Muscle of leg (tissue), 11 donors: ENCODE data around the gene KICS2. TPM values are rescaled to one million over a fixed set of nuclear protein-coding genes. Genes with fewer than 3 reads are reported as not detected.
A peak's percentile ranks its signal among the peaks of the same experiment; 100 is the strongest.

Source experiments
- DNase-seq: peaks from one replicate; pipeline ENCODE4 v3.0.0; 2013
- H3K27ac ChIP-seq: one replicate; pipeline ENCODE4 v1.5.1; 2013; ENCODE audit warnings: mild to moderate bottlenecking, low read length, control low read depth
- H3K27me3 ChIP-seq: one replicate; pipeline ENCODE4 v1.6.1; 2013; ENCODE audit warnings: low read length; ENCODE audit not compliant: control insufficient read depth, insufficient read depth
- H3K36me3 ChIP-seq: one replicate; pipeline ENCODE4 v1.6.1; 2013; ENCODE audit warnings: low read length; ENCODE audit not compliant: control insufficient read depth, insufficient read depth
- H3K4me1 ChIP-seq: one replicate; pipeline ENCODE4 v1.6.1; 2013; ENCODE audit warnings: low read length; ENCODE audit not compliant: control insufficient read depth, insufficient read depth
- H3K4me3 ChIP-seq: one replicate; pipeline ENCODE4 v1.5.1; 2013; ENCODE audit warnings: low read length, control low read depth
- H3K9me3 ChIP-seq: replicated peaks from 2 replicates; pipeline ENCODE4 v1.6.1; 2013; ENCODE audit warnings: low read depth, low read length; ENCODE audit not compliant: control insufficient read depth
- WGBS: methylation state at CpG from one replicate; pipeline ENCODE4 v1.1.5; 2013; ENCODE audit warnings: missing lambda C conversion rate; ENCODE audit not compliant: insufficient coverage; 5-methylcytosine and 5-hydroxymethylcytosine counted together
- polyA plus RNA-seq, 8 donors: library from polyadenylated mRNA; unstranded; fragments of 120-200 nt; gene quantifications; one replicate each; pipeline versions ENCODE4 v1.2.1 to v1.2.3, GENCODE V29; 2013; ENCODE audit warnings: inconsistent platforms in 1 of 8, low replicate concordance in 1 of 8; ENCODE audit not compliant: insufficient read length in 8 of 8, insufficient read depth in 1 of 8
- total RNA-seq: library from RNA; stranded (reverse); fragments of 120-200 nt; gene quantifications from one replicate; pipeline ENCODE4 v1.2.4, GENCODE V29; 2013

KICS2 gene
- total and polyA plus RNA-seq, 9 donors, result 2.1 to 3.9 (median 2.9) TPM

DNA sequence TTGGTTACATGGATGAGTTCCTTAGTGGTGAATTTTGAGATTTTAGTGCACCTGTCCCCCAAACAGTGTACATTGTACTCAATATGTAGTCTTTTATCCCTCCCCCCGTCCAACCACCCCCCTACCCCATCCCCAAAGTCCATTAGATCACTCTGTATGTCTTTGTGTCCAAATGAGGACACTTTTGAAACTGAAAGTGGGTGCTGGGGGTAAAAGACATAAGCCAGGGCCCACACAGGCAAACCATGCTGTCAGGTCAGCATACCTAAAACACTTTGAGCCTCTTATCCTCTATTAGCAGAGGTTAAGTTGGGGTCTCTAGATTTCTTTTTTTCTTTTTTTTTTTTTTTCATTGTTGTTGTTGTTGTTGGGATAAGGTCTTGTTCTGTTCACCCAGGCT is 31.3 kb upstream of the KICS2 start:
- no peaks in the 10 kb centered on the region for H3K27me3 ChIP-seq
- H3K4me3 ChIP-seq, result no peak overlapping the region
- no peaks in the 10 kb centered on the region for H3K4me1 ChIP-seq
- WGBS, result no CpG with 5 or more reads among the region's 1 CpG
- no peak overlapping the region for H3K27ac ChIP-seq
- DNase-seq, result no peak
- H3K9me3 ChIP-seq, result no peaks in the 10 kb centered on the region
- no peaks in the 10 kb centered on the region for H3K36me3 ChIP-seq

DNA sequence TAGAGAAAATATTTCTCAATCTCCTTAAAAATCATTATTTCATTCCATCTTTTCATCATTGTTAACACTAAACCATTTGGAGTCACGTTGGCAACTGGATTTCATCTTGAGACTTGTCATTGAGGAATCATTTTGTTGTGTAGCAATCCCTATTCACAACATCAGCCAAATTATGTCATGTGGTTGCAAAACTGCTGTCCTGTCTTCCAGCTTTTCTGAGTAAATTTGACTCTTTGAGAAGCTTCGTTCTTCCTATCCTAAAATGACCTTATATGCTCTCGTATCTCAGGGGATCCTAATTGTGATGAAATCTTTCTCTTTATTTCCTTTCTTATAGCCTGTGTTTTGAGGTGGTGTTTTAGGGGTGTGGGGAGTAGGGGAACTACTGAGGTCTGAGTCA is 30.6 kb upstream of the KICS2 start:
- Histone ChIP-seq H3K9me3 (no peaks in the 10 kb centered on the region), H3K4me1 (no peaks in the 10 kb centered on the region), H3K4me3 (no peak overlapping the region), H3K27ac (no peak overlapping the region), H3K27me3 (no peaks in the 10 kb centered on the region), H3K36me3 (no peaks in the 10 kb centered on the region)
- WGBS, result no CpG with 5 or more reads among the region's 3 CpGs
- peak; percentile 31 for DNase-seq

DNA sequence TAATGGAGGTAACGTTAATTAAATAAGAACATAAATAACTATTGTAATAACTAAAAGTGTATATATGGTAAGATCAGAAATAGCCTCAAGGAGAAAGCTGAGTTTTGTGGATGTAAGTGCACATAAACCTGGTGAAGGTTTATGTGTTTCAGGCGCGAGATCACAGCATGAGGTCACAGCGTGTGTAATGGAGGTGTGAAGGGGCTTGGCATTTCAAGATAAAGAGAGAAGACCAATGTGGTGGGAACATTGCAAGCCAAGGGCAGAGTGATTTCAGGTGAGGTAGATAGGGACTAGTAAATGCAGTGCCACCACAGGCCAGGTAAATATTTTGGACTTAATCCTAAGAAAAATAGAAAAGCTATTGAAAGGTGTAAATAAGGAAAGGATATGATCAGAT is 21.7 kb upstream of the KICS2 start:
- no peaks in the 10 kb centered on the region for H3K27me3 ChIP-seq
- 64% methylated on average over 3 of the region's 4 CpGs for WGBS
- no peaks in the 10 kb centered on the region for H3K36me3 ChIP-seq
- no peak for DNase-seq
- no peak overlapping the region for H3K4me3 ChIP-seq
- H3K27ac ChIP-seq, result no peak overlapping the region
- no peaks in the 10 kb centered on the region for H3K9me3 ChIP-seq
- H3K4me1 ChIP-seq, result no peaks in the 10 kb centered on the region

DNA sequence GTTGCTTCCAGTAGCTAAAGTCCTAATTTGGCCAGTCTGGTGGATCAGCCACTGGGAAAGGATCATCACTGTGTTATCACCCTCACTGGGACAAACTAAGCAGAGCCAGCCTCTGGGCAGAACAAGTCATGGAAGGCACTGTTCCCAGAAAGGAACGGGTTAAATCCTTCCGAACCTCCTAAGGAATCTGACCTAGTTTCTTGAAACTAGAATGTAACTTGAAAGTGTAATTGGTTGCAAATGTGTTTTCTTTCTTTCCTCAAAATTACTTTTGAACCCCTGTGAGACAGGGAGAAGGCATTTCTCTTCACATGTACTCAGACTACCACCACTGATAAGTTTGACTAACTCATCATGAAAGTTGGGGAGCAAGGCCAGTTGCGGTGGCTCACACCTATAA is 18.7 kb upstream of the KICS2 start:
- WGBS, result 67% methylated on average over 1 of the region's 3 CpGs
- DNase-seq, result no peak
- H3K9me3 ChIP-seq, result no peaks in the 10 kb centered on the region

DNA sequence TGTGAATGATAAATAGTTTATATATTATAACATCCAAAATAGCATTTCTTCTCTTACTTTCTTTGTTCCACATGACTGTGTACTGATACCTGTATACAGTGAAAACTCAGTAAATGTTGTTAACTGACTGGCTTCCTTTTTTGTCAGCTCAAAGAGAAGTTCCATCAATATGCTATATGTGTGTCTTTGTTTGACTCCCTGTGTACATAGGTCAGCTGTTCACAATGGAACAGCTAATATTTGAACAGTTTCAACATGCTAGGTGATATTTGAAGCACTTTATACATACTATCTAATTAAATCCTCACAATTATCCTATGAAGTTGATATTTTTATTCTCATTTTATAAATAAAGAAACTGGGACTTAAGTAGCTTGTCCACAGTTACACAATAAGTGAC is 15.3 kb upstream of the KICS2 start:
- Histone ChIP-seq H3K36me3 (no peaks in the 10 kb centered on the region), H3K4me1 (no peaks in the 10 kb centered on the region), H3K27me3 (no peaks in the 10 kb centered on the region), H3K27ac (no peak overlapping the region), H3K9me3 (no peaks in the 10 kb centered on the region), H3K4me3 (no peak overlapping the region)
- DNase-seq, result no peak

More for the DNA sequence above, 18.7 kb upstream of the KICS2 start:
- Histone ChIP-seq H3K4me1 (no peaks in the 10 kb centered on the region), H3K27me3 (no peaks in the 10 kb centered on the region), H3K36me3 (no peaks in the 10 kb centered on the region), H3K27ac (no peak overlapping the region), H3K4me3 (no peak overlapping the region)

DNA sequence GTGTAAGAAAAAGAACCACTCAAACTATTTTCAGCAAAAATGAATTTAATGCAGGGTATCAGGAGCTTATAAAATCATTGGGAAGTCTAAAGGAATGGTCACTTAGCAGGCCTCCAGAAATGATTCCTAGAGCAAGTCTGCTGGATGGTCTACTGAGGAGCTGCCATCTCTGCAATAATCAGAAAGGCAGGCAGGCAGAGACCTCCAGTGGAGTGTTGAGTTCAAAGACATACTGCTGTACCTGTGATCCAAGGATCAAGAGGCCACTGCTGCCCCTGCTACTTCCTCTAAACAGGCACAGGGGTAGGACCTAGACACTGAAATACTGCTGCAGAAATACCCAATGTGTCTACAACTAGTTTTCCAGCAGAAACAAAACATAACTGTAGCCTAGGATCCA is 14.5 kb upstream of the KICS2 start:
- no peaks in the 10 kb centered on the region for H3K27me3 ChIP-seq
- no peak overlapping the region for H3K4me3 ChIP-seq
- H3K27ac ChIP-seq, result no peak overlapping the region
- no peaks in the 10 kb centered on the region for H3K36me3 ChIP-seq
- H3K4me1 ChIP-seq, result no peaks in the 10 kb centered on the region
- no peak for DNase-seq
- no peaks in the 10 kb centered on the region for H3K9me3 ChIP-seq

DNA sequence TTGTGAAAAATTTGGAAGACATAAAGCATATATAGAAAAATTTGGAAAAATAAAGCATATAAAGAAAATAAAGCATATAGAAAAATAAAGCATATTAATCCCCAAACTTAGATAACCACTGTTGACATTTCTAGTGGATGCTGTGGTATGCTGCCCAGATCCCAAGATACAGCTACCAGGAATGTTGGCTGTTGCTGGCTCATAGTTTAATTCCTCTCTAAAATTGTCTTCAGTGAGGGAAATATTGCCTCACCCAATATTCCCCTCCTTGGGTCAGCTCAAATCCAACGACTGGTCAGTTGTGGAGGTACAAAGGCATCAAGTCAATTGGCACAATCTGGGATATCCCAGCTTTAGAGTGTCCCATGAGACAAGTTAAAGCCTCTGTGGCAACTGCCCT is 10.1 kb upstream of the KICS2 start:
- 67% methylated on average over 1 of the region's 1 CpG for WGBS
- H3K4me3 ChIP-seq, result no peak overlapping the region
- H3K27me3 ChIP-seq, result no peaks in the 10 kb centered on the region
- H3K9me3 ChIP-seq, result no peaks in the 10 kb centered on the region
- no peak overlapping the region for H3K27ac ChIP-seq
- H3K36me3 ChIP-seq, result no peaks in the 10 kb centered on the region
- H3K4me1 ChIP-seq, result no peaks in the 10 kb centered on the region
- no peak for DNase-seq

DNA sequence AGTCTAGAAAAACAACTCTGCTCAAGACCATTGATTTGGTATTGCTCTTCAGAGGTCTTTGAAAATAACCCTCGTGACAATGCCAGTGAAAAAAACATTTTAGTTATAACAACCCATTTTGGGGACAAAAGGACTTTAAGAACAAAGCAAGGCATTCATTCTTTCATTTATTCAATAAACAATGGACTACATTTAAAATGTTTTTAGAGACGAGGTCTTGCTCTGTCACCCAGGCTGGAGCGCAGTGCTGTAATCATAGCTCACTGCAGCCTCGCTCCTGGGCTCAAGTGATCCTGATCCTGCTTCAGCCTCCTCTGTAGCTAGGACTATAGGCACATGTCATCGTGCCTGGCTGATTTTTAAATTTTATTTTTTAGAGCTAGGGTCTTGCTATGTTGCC is 7.7 kb upstream of the KICS2 start:
- Histone ChIP-seq H3K4me3 (no peak overlapping the region), H3K4me1 (no peaks in the 10 kb centered on the region), H3K27me3 (no peaks in the 10 kb centered on the region), H3K36me3 (no peaks in the 10 kb centered on the region), H3K9me3 (no peaks in the 10 kb centered on the region), H3K27ac (no peak overlapping the region)
- no peak for DNase-seq
- 85% methylated on average over 3 of the region's 5 CpGs for WGBS

DNA sequence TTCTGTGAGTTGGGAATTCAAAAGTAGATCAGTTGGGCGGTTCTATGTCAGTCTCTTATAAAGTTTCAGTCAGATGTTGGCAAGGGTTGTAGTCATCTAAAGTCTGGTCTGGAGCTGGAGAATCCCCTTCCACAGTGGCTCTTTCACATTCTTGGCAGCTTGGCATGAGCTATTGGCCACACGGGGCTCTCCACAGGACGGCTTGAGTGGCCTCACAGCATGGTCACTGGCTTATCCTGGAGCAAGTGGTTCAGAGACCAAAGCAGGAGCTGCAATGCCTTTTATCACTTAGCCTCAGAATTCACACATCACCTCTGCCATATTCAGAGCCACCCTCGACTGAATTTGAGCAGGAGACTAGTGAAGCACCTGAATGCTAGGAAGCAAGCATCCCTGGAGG is 7.1 kb upstream of the KICS2 start:
- no peak for DNase-seq
- Histone ChIP-seq H3K27me3 (no peaks in the 10 kb centered on the region), H3K36me3 (no peaks in the 10 kb centered on the region), H3K4me1 (no peaks in the 10 kb centered on the region), H3K4me3 (no peak overlapping the region), H3K9me3 (no peaks in the 10 kb centered on the region), H3K27ac (no peak overlapping the region)
- 65% methylated on average over 2 of the region's 4 CpGs for WGBS

DNA sequence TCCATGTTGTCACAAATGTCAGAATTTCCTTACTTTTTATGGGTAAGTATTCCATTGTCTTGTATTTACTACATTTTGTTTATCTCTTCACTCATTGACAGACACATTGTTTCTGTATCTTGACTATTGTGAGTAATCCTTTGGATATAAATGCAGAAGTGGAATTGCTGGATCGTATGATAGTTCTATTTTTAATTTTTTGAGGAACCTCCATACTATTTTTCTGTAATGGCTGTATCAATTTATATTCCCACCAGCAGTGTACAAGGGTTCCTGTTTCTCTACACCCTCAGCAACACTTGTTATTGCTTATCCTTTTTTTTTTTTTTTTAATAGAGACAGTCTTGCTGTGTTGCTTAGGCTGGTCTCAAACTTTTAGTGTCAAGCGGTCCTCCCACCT is 3.5 kb upstream of the KICS2 start:
- peaks cover 4% of the 10 kb centered on the region for H3K4me1 ChIP-seq
- no peaks in the 10 kb centered on the region for H3K9me3 ChIP-seq
- no peak overlapping the region for H3K27ac ChIP-seq
- no peak for DNase-seq
- no peaks in the 10 kb centered on the region for H3K27me3 ChIP-seq
- H3K4me3 ChIP-seq, result no peak overlapping the region
- no CpG with 5 or more reads among the region's 2 CpGs for WGBS
- H3K36me3 ChIP-seq, result no peaks in the 10 kb centered on the region

DNA sequence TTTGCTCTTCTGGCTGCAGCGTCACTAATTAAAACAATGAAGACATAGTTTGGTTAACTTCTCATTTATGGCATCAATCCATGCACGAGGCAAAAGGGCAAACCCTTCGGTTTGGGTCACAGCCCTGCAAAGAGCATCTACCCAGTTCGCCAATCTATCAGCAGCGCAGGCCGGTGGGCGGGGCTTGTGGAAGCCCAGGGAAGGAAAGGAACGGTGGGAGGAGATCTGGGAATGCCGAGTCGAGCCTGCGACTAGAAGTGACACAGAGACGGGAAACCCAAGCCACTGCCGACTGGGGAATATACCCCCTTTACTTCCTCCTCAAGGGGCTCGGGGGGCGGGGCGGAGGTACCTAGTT is 466 bp downstream of the KICS2 start:
- peak overlapping the region; percentile 94 for H3K4me3 ChIP-seq
- peaks cover 4% of the 10 kb centered on the region for H3K4me1 ChIP-seq
- H3K36me3 ChIP-seq, result no peaks in the 10 kb centered on the region
- DNase-seq, result peak; percentile 90
- no peaks in the 10 kb centered on the region for H3K9me3 ChIP-seq
- WGBS, result 0% methylated on average over 13 of the region's 16 CpGs
- peak overlapping the region; percentile 86 for H3K27ac ChIP-seq
- no peaks in the 10 kb centered on the region for H3K27me3 ChIP-seq
